Prostate gland (tissue), 2 donors: ENCODE measurements around the gene NBAS.

Experiments
- CTCF ChIP-seq, 4 experiments: fragments of 200-600 bp in 2 of 4; fragments of 450-650 bp in 2 of 4; sonication (generic) in 2 of 4; IDR thresholded peaks; 1 replicate in 3 of 4; 2 replicates in 1 of 4; pipeline ENCODE4 v1.5.1; 2016 to 2019; ENCODE audit warnings: antibody characterized with exemption in 4 of 4, mild to moderate bottlenecking in 2 of 4, moderate library complexity in 2 of 4
- POLR2AphosphoS5 ChIP-seq: sonication (generic); formaldehyde crosslinking; IDR thresholded peaks from one replicate; pipeline ENCODE4 v1.6.1; 2017; ENCODE audit warnings: antibody characterized with exemption

DNA sequence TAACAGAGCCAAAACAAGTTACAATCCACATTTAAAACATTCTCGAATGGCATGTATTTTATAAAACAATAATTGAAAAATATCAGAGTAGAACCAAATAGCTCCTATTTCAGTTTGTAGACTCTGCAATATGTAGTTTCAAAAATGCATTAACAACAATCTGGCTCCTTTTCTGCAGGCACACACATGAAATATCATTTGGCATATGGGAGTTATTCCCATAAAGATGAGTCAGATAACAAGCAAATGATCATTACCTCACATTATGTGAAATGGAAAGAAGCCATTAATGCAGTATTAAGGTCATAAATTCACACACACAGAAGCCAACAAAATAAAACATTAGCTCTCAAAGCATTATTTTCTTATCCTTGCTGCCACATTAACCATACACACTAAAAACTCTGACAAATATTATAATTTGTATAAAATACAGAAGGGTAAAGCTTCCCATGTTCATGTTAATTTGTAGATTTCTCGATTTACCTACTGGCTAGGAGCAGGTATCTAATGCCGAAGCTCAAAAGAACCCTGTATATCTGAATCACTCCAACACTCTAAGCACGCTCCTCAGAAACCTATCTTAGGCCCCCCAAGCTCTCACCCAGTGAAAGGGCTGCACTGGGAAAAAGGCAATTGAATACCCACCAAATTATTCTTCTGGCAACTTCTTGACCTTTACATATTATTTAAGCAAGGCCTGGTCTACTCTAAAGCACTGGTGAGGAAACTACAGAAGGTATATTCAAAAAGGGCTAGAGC is 13.8 kb downstream of the NBAS start:
- TF ChIP-seq POLR2AphosphoS5 (no peak), CTCF (IDR thresholded peaks at IDR 0.05) (no peak)
